Neuronal stem cell (in vitro differentiated cells): ENCODE data around the gene SIRT2.
"Not testable (repeated sequence)": the region's sequence is repeated elsewhere in the genome, so short reads cannot be mapped to it uniquely, and the experiment has no call there.

ENCODE experiments used
- DNase-seq: peaks from one replicate; pipeline ENCODE4 v3.0.0-alpha.2; 2013; ENCODE audit warnings: low spot score
- H2AFZ ChIP-seq: one replicate; pipeline ENCODE4 v1.6.1; 2013; ENCODE audit warnings: mild to moderate bottlenecking, low read length, inconsistent platforms
- H2AK5ac ChIP-seq: 2 replicates; pipeline ENCODE4 v1.6.1; 2013; ENCODE audit warnings: low read depth, mild to moderate bottlenecking, inconsistent platforms, low read length, moderate library complexity, mixed read lengths
- H2BK120ac ChIP-seq: 2 replicates; pipeline ENCODE4 v1.6.1; 2013; ENCODE audit warnings: low read depth, mild to moderate bottlenecking, inconsistent platforms, low read length, moderate library complexity, mixed read lengths
- H2BK12ac ChIP-seq: one replicate; pipeline ENCODE4 v1.6.1; 2013; ENCODE audit warnings: low read length, inconsistent platforms
- H2BK15ac ChIP-seq: 2 replicates; pipeline ENCODE4 v1.6.1; 2013; ENCODE audit warnings: mild to moderate bottlenecking, low read length, inconsistent platforms, mixed read lengths
- H2BK5ac ChIP-seq: one replicate; pipeline ENCODE4 v1.6.1; 2013; ENCODE audit warnings: inconsistent platforms, mild to moderate bottlenecking, low read length, moderate library complexity
- H3K14ac ChIP-seq: one replicate; pipeline ENCODE4 v1.6.1; 2013; ENCODE audit warnings: low read length, inconsistent platforms
- H3K18ac ChIP-seq: 2 replicates; pipeline ENCODE4 v1.6.1; 2013; ENCODE audit warnings: low read length, inconsistent platforms
- H3K23ac ChIP-seq: 2 replicates; pipeline ENCODE4 v1.6.1; 2013; ENCODE audit warnings: low read depth, mild to moderate bottlenecking, mixed read lengths, low read length, inconsistent platforms; ENCODE audit not compliant: poor library complexity
- H3K27ac ChIP-seq: replicated peaks from 3 replicates; pipeline ENCODE4 v1.5.1; 2013; ENCODE audit warnings: low read length, inconsistent platforms
- H3K27me3 ChIP-seq, 3 experiments: 2 replicates each; pipeline ENCODE4 v1.6.1; 2013; ENCODE audit warnings: low read length in 3 of 3, mild to moderate bottlenecking in 2 of 3, inconsistent platforms in 1 of 3, low read depth in 1 of 3, mixed read lengths in 1 of 3, moderate library complexity in 1 of 3; ENCODE audit not compliant: control insufficient read depth in 3 of 3, insufficient read depth in 3 of 3
- H3K36me3 ChIP-seq, 2 donors: replicated peaks in 1 of 2; 2 replicates each; pipeline ENCODE4 v1.6.1; 2013; ENCODE audit warnings: low read length in 2 of 2; ENCODE audit not compliant: control insufficient read depth in 2 of 2, insufficient read depth in 2 of 2
- H3K4ac ChIP-seq: 2 replicates; pipeline ENCODE4 v1.6.1; 2013; ENCODE audit warnings: inconsistent platforms, mild to moderate bottlenecking, low read length, moderate library complexity
- H3K4me1 ChIP-seq, 2 donors: 1 replicate in 1 of 2; 2 replicates in 1 of 2; pipeline ENCODE4 v1.6.1; 2013; ENCODE audit warnings: low read length in 2 of 2, low read depth in 1 of 2; ENCODE audit not compliant: control insufficient read depth in 2 of 2, insufficient read depth in 1 of 2
- H3K4me2 ChIP-seq: one replicate; pipeline ENCODE4 v1.6.1; 2013; ENCODE audit warnings: mild to moderate bottlenecking, low read length, inconsistent platforms; ENCODE audit not compliant: insufficient read depth, poor library complexity, severe bottlenecking
- H3K4me3 ChIP-seq, 2 donors: 2 replicates each; pipeline ENCODE4 v1.5.1; 2013; ENCODE audit warnings: low read length in 2 of 2, mild to moderate bottlenecking in 2 of 2, inconsistent platforms in 1 of 2, moderate library complexity in 1 of 2
- H3K79me1 ChIP-seq: one replicate; pipeline ENCODE4 v1.6.1; 2013; ENCODE audit warnings: low read depth, mild to moderate bottlenecking, inconsistent platforms, low read length, moderate library complexity
- H3K9ac ChIP-seq: one replicate; pipeline ENCODE4 v1.6.1; 2013; ENCODE audit warnings: mild to moderate bottlenecking, low read depth, low read length, inconsistent platforms; ENCODE audit not compliant: poor library complexity
- H3K9me3 ChIP-seq, 2 donors: replicated peaks in 1 of 2; 2 replicates each; pipeline versions ENCODE3 to v1.6.1; 2013; ENCODE audit warnings: low read length in 2 of 2, mild to moderate bottlenecking in 2 of 2, inconsistent platforms in 1 of 2, low read depth in 1 of 2, mixed read lengths in 1 of 2, moderate library complexity in 1 of 2; ENCODE audit not compliant: control insufficient read depth in 2 of 2, insufficient read depth in 1 of 2
- H4K8ac ChIP-seq: one replicate; pipeline ENCODE4 v1.6.1; 2013; ENCODE audit warnings: low read depth, mild to moderate bottlenecking, inconsistent platforms, low read length, moderate library complexity
- H4K91ac ChIP-seq: one replicate; pipeline ENCODE4 v1.6.1; 2013; ENCODE audit warnings: low read length, low read depth, mild to moderate bottlenecking, inconsistent platforms; ENCODE audit not compliant: poor library complexity
- WGBS, 2 donors: extraction: QIAGEN DNeasy Blood & Tissue Kit; methylation state at CpG; one replicate each; pipeline ENCODE4 v1.1.7; 2013; ENCODE audit warnings: missing lambda C conversion rate in 2 of 2, mixed read lengths in 1 of 2; ENCODE audit not compliant: insufficient read length in 2 of 2, insufficient replicate concordance in 1 of 2; ENCODE audit errors: extremely low coverage in 2 of 2; 5-methylcytosine and 5-hydroxymethylcytosine counted together

Gene SIRT2

GRCh38 chr19:38873400-38873799, 26.0 kb downstream of the SIRT2 start:
- H2BK120ac ChIP-seq, H3K79me1 ChIP-seq, H2BK15ac ChIP-seq, H3K9ac ChIP-seq, H3K9me3 ChIP-seq, H4K8ac ChIP-seq, H2AK5ac ChIP-seq, H3K4me3 ChIP-seq, H2BK12ac ChIP-seq, H3K4ac ChIP-seq, H3K14ac ChIP-seq, H4K91ac ChIP-seq, H2AFZ ChIP-seq, H3K4me2 ChIP-seq, H3K27ac ChIP-seq, H2BK5ac ChIP-seq, H3K18ac ChIP-seq, H3K23ac ChIP-seq, H3K36me3 ChIP-seq, DNase-seq: not testable (repeated sequence)
- Histone ChIP-seq H3K4me1 (peaks cover 4 to 22% of the 10 kb centered on the region in 2 donors), H3K27me3 (peaks cover 0 to 12% (median 0%) of the 10 kb centered on the region in 3 experiments)
- WGBS, 2 donors, result no CpG with 5 or more reads among the region's 10 CpGs

- Histone ChIP-seq H4K8ac (no peak overlapping the region), H3K23ac (peak overlapping the region; percentile 16), H3K18ac (peak overlapping the region; percentile 98), H4K91ac (no peak overlapping the region), H3K4me2 (no peak overlapping the region), H2AFZ (no peak overlapping the region), H3K4ac (no peak overlapping the region), H2BK15ac (peak overlapping the region; percentile 99), H3K27me3 (peaks cover 0 to 12% (median 0%) of the 10 kb centered on the region in 3 experiments), H2AK5ac (peak overlapping the region; percentile 82), H3K9ac (no peak overlapping the region), H3K4me1 (peaks cover 0 to 12% of the 10 kb centered on the region in 2 donors), H3K4me3 (no peak overlapping the region), H3K14ac (no peak overlapping the region), H2BK5ac (peak overlapping the region; percentile 94), H3K36me3 (no peaks in the 10 kb centered on the region), H3K27ac (no peak overlapping the region), H2BK120ac (peak overlapping the region; percentile 35), H3K79me1 (peaks cover 3% of the 10 kb centered on the region), H2BK12ac (peak overlapping the region; percentile 97), H3K9me3 (peaks cover 0 to 4% of the 10 kb centered on the region in 2 donors)
- no peak for DNase-seq
- WGBS, 2 donors, result no CpG with 5 or more reads among the region's 19 CpGs
Measured at GRCh38 chr19:38870612-38871011, 28.8 kb downstream of the SIRT2 start.

- Histone ChIP-seq H3K4ac (no peak overlapping the region), H3K4me3 (peak overlapping the region in 1 of 2 donors; percentile 79), H2BK12ac (peak overlapping the region; percentile 97), H3K23ac (peak overlapping the region; percentile 16), H4K8ac (no peak overlapping the region), H4K91ac (peak overlapping the region; percentile 34), H3K27ac (no peak overlapping the region), H3K27me3 (peaks cover 0 to 12% (median 0%) of the 10 kb centered on the region in 3 experiments), H2AK5ac (peak overlapping the region; percentile 82), H3K4me1 (peaks cover 0 to 12% of the 10 kb centered on the region in 2 donors), H3K14ac (peak overlapping the region; percentile 63), H3K79me1 (peaks cover 3% of the 10 kb centered on the region), H2BK120ac (peak overlapping the region; percentile 35), H3K18ac (peak overlapping the region; percentile 98), H2BK15ac (peak overlapping the region; percentile 99), H3K9ac (peak overlapping the region; percentile 88), H2BK5ac (peak overlapping the region; percentile 94), H3K9me3 (peaks cover 0 to 4% of the 10 kb centered on the region in 2 donors), H3K36me3 (no peaks in the 10 kb centered on the region), H3K4me2 (peak overlapping the region; percentile 83), H2AFZ (peak overlapping the region; percentile 40)
- WGBS, 2 donors, result no CpG with 5 or more reads among the region's 62 CpGs
- peak; percentile 77 for DNase-seq
Measured at GRCh38 chr19:38869836-38870607, 29.4 kb downstream of the SIRT2 start.

GRCh38 chr19:38869160-38869835, 30.1 kb downstream of the SIRT2 start:
- Histone ChIP-seq H4K8ac (peak overlapping the region; percentile 65), H3K4me2 (peak overlapping the region; percentile 83), H3K14ac (no peak overlapping the region), H4K91ac (no peak overlapping the region), H2BK12ac (peak overlapping the region; percentile 78), H3K18ac (peak overlapping the region; percentile 96), H3K27ac (no peak overlapping the region), H3K4me3 (peak overlapping the region in 1 of 2 donors; percentile 79), H3K79me1 (peaks cover 3% of the 10 kb centered on the region), H2BK120ac (no peak overlapping the region), H2AFZ (peak overlapping the region; percentile 37), H2BK15ac (peak overlapping the region; percentile 60), H3K9ac (peak overlapping the region; percentile 74), H3K36me3 (no peaks in the 10 kb centered on the region), H3K27me3 (peaks cover 0 to 12% (median 0%) of the 10 kb centered on the region in 3 experiments), H3K9me3 (peaks cover 0 to 4% of the 10 kb centered on the region in 2 donors), H3K4me1 (peaks cover 0 to 12% of the 10 kb centered on the region in 2 donors), H3K4ac (no peak overlapping the region), H3K23ac (peak overlapping the region; percentile 29), H2BK5ac (peak overlapping the region; percentile 29), H2AK5ac (peak overlapping the region; percentile 93)
- WGBS, 2 donors, result no CpG with 5 or more reads among the region's 34 CpGs
- no peak for DNase-seq
